Thyroid gland (tissue), 4 donors: ENCODE measurements around the gene FAM222A. TPM values are rescaled to one million over a fixed set of nuclear protein-coding genes. Genes with fewer than 3 reads are reported as not detected.

ENCODE experiments used
- DNase-seq, 2 donors: peaks; one replicate each; pipeline ENCODE4 v3.0.0-alpha.2; 2019
- H3K27ac ChIP-seq, 3 donors: fragments of 200-600 bp; sonication (generic); 1 replicate in 2 of 3; 2 replicates in 1 of 3; pipeline ENCODE4 v1.5.1; 2016 to 2019; ENCODE audit warnings: mild to moderate bottlenecking in 1 of 3, moderate library complexity in 1 of 3
- H3K27me3 ChIP-seq: fragments of 200-600 bp; sonication (generic); one replicate; pipeline ENCODE4 v1.5.1; 2019
- H3K36me3 ChIP-seq, 2 donors: fragments of 200-600 bp; sonication (generic); one replicate each; pipeline ENCODE4 v1.5.1; 2016 to 2019
- H3K4me1 ChIP-seq, 2 donors: fragments of 200-600 bp; sonication (generic); one replicate each; pipeline ENCODE4 v1.5.1; 2017 to 2019
- H3K4me3 ChIP-seq, 3 donors: fragments of 200-600 bp; sonication (generic); replicated peaks in 1 of 3; 1 replicate in 2 of 3; 2 replicates in 1 of 3; pipeline ENCODE4 v1.5.1; 2016; ENCODE audit warnings: mild to moderate bottlenecking in 1 of 3
- H3K9me3 ChIP-seq: fragments of 200-600 bp; sonication (generic); one replicate; pipeline ENCODE4 v1.5.1; 2017
- POLR2A ChIP-seq, 2 donors: fragments of 450-650 bp; IDR thresholded peaks; one replicate each; pipeline ENCODE4 v1.6.1; 2017; ENCODE audit warnings: antibody characterized with exemption in 2 of 2, mild to moderate bottlenecking in 2 of 2, moderate library complexity in 1 of 2
- WGBS, 2 donors: methylation state at CpG; one replicate each; pipeline ENCODE4 v1.1.5; 2017; 5-methylcytosine and 5-hydroxymethylcytosine counted together
- intact Hi-C: fragments of 100-400 bp; cut with DNase I; formaldehyde crosslinking; loops from one replicate; pipeline ENCODE4 v1.15.1; 2023
- total RNA-seq, 4 donors: library from RNA; depleted of rRNA; stranded (reverse); fragments of >200 nt; gene quantifications; one replicate each; pipeline ENCODE4 v1.2.3, GENCODE V29; 2016
- TF ChIP-seq, protein P1 (sequence below), 6 experiments: fragments of 200-600 bp in 3 of 6; fragments of 450-650 bp in 3 of 6; sonication (generic) in 3 of 6; IDR thresholded peaks; one replicate each; pipeline ENCODE4 v1.5.1; 2016 to 2019; ENCODE audit warnings: antibody characterized with exemption in 6 of 6, mild to moderate bottlenecking in 2 of 6, inconsistent platforms in 1 of 6, moderate library complexity in 1 of 6

Gene FAM222A
- total RNA-seq, 4 donors from 2014 or later, result 1.3 to 3.8 (median 1.9) TPM

DNA sequence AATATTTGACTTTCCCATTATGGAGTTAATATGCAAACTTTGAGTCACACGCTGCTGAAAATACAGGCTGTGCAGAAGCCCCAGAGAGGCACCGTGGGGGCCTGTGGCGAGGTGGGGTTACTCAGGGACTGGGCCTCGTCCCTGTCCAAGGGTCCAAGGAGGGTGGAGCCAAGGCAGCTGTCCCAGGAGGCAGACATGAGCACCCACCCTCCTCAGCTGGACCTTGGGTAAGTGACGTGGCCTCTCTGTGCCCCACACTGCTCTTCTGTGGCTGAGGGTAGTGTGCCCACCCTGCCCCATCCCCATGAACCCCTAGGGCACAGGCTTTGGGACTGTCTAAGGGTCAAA, 39.4 kb downstream of the FAM222A start:
- Histone ChIP-seq H3K4me3 (no peak overlapping the region), H3K36me3 (no peaks in the 10 kb centered on the region), H3K9me3 (no peaks in the 10 kb centered on the region), H3K4me1 (no peaks in the 10 kb centered on the region), H3K27me3 (no peaks in the 10 kb centered on the region), H3K27ac (no peak overlapping the region)
- DNase-seq, result no peak
- TF ChIP-seq, protein P1, sequence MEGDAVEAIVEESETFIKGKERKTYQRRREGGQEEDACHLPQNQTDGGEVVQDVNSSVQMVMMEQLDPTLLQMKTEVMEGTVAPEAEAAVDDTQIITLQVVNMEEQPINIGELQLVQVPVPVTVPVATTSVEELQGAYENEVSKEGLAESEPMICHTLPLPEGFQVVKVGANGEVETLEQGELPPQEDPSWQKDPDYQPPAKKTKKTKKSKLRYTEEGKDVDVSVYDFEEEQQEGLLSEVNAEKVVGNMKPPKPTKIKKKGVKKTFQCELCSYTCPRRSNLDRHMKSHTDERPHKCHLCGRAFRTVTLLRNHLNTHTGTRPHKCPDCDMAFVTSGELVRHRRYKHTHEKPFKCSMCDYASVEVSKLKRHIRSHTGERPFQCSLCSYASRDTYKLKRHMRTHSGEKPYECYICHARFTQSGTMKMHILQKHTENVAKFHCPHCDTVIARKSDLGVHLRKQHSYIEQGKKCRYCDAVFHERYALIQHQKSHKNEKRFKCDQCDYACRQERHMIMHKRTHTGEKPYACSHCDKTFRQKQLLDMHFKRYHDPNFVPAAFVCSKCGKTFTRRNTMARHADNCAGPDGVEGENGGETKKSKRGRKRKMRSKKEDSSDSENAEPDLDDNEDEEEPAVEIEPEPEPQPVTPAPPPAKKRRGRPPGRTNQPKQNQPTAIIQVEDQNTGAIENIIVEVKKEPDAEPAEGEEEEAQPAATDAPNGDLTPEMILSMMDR (IDR thresholded peaks at IDR 0.05), result no peak
- TF ChIP-seq POLR2A (IDR thresholded peaks at IDR 0.05), result no peak
- intact Hi-C loops, result no loop called here
- WGBS, 2 donors, result 79 to 86% methylated on average over 5 of the region's 5 CpGs

DNA sequence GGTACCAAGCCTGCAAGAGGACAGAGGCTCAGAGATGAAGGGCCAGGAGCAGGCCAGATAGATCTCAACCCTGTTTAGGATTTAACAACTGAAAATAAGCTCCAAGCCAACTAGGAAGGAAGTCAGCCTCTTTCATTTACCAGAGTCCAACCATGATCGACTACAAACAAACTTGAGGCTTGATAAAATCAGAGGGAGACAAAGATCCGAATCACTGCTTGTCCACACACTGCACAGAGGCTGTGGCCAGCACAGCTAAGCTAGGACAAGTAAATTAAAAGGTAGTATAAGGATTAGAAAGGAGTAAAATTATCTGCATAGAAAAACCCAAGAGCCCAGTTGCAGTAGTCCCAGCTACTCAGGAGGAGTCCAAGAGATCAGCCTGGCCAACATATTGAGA, 40.3 kb downstream of the FAM222A start:
- 35 to 40% methylated on average over 2 of the region's 2 CpGs for WGBS, 2 donors
- no peak for DNase-seq
- Histone ChIP-seq H3K36me3 (no peaks in the 10 kb centered on the region), H3K27me3 (no peaks in the 10 kb centered on the region), H3K4me3 (no peak overlapping the region), H3K4me1 (no peaks in the 10 kb centered on the region), H3K9me3 (no peaks in the 10 kb centered on the region), H3K27ac (no peak overlapping the region)
- intact Hi-C loops, result no loop called here
- TF ChIP-seq POLR2A (IDR thresholded peaks at IDR 0.05), result no peak
- TF ChIP-seq, protein P1 (IDR thresholded peaks at IDR 0.05), result no peak

DNA sequence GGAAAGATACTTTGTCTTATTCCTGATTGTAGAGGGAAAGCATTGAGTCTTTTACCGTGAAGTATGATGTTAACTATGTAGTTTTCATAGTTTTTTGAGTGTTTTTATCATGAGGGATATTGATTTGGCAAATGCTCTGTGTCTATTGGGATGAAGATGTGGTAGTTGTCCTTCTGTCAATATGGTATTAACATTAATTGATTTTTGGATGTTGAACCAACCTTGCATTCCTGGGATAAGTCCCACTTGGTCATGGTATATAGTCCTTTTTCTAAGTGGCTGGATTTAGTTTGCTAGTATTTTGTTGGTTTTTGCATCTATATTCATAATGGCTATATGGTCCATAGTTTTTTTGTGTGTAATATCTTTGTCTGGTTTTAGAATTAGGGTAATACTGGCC, 42.8 kb downstream of the FAM222A start:
- intact Hi-C loops, result no loop called here
- no peaks in the 10 kb centered on the region for H3K4me1 ChIP-seq
- WGBS, 2 donors, result 94 to 95% methylated on average over 1 of the region's 1 CpG

DNA sequence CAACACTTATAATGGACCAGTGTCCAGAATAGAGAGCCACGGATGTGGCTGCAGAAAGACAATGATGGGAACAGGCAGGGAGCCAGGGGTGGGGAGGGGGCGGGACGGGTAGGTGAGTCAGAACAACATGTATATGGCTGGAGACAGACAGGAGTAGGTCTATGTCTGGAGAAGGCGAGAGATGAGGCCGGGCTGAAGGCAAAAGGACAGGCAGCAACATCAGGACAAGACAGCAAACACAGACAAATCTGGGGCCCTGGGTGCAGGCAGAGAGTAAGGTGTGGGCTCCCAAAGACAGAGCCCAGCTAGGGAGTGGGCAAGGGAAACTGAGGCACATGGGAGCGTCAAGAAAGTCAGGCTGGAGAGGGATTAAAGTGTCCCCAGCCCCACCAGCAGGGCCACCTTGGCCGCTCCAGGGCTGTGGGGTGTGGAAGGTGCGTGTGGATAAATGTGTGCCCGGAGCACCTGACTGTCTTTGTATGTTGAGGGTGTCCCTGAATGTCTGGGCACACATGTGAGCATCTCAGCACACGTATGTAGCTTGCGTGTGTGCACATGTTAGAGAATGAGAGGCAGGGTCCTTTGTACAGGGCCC, 44.1 kb downstream of the FAM222A start:
- no peak overlapping the region for H3K4me3 ChIP-seq
- H3K27me3 ChIP-seq, result no peaks in the 10 kb centered on the region
- intact Hi-C loops, result no loop called here
- 80 to 93% methylated on average over 11 of the region's 11 CpGs for WGBS, 2 donors
- H3K27ac ChIP-seq, result no peak overlapping the region
- TF ChIP-seq, protein P1 (IDR thresholded peaks at IDR 0.05), result no peak
- no peak for TF ChIP-seq POLR2A (IDR thresholded peaks at IDR 0.05)
- DNase-seq, result no peak
- no peaks in the 10 kb centered on the region for H3K4me1 ChIP-seq
- H3K9me3 ChIP-seq, result no peaks in the 10 kb centered on the region
- no peaks in the 10 kb centered on the region for H3K36me3 ChIP-seq

More for the DNA sequence above, 42.8 kb downstream of the FAM222A start:
- H3K27me3 ChIP-seq, result no peaks in the 10 kb centered on the region
- H3K9me3 ChIP-seq, result no peaks in the 10 kb centered on the region
- TF ChIP-seq, protein P1 (IDR thresholded peaks at IDR 0.05), result no peak
- TF ChIP-seq POLR2A (IDR thresholded peaks at IDR 0.05), result no peak
- H3K4me3 ChIP-seq, result no peak overlapping the region
- DNase-seq, result no peak
- no peak overlapping the region for H3K27ac ChIP-seq
- no peaks in the 10 kb centered on the region for H3K36me3 ChIP-seq

DNA sequence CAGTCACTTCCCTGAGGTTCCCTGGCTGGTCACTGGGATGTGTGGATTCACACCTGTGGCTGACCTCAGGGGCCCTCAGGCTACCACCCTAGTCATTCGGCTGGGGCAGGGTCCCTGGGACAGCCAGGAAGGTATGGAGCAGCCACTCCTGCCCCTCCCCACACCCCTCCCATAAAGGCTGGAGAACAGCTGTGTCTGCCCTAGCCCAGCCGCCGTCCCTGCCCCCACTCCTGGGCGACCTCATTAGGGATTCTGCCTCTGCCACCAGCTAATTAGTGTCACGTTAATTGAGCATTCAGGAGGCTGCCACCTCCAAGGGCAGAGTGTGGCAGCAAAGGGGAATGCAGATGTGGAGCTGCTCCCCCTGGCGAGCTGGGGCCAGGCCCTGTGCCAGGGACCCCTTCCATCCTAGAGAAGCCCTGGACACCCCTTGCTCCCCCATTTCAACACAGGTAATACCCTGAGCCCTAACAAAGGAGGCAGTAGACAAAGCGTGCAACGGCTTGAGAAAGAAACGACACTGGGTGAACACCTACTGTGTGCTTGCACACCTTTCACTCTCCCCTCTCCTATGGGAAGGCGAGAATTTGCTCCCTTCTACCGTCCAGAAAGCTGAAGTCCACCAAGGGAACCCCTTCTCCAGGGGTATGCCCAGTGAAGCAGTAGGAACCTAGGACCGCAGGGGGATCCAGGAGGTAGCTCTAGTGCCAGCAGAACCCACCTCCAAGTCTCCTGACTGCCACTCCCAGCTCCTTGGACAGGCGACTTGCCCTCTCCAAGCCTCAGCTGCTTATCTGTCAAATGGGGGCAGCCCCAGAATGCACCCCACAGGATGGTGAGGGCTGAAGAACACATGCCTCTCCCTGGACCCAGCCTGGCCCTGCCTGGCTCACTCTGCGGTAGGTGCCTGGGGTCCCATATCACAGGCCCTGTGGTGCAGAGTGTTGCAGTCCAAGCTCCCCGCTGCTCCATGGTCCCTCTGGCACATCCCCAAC, 45.1 kb downstream of the FAM222A start:
- H3K4me1 ChIP-seq, result no peaks in the 10 kb centered on the region

More for the DNA sequence above, 45.1 kb downstream of the FAM222A start:
- Histone ChIP-seq H3K27ac (no peak overlapping the region), H3K36me3 (no peaks in the 10 kb centered on the region), H3K27me3 (no peaks in the 10 kb centered on the region), H3K9me3 (no peaks in the 10 kb centered on the region), H3K4me3 (no peak overlapping the region)
- DNase-seq, result no peak
- WGBS, 2 donors, result 72 to 75% methylated on average over 10 to 11 of the region's 15 CpGs
- intact Hi-C loops, result no loop called here
- TF ChIP-seq, protein P1 (IDR thresholded peaks at IDR 0.05), result no peak
- no peak for TF ChIP-seq POLR2A (IDR thresholded peaks at IDR 0.05)
